ENCODE data around the gene TMEM53.
"Not testable (repeated sequence)": the region's sequence is repeated elsewhere in the genome, so short reads cannot be mapped to it uniquely, and the experiment has no call there.

The TMEM53 gene

GRCh38 chr1:44705470-44705869, 31.2 kb upstream of the TMEM53 start:
- DNase-seq (ENCODE audit: low read depth, low spot score): no peak
- Histone ChIP-seq H3K36me3 (ENCODE audit: insufficient read depth, low read length) (no peaks in the 10 kb centered on the region), H3K27ac (no peak overlapping the region), H3K4me3 (no peak overlapping the region), H3K9ac (ENCODE audit: insufficient read length) (no peak overlapping the region), H3K9me3 (ENCODE audit: low read depth, low read length) (0 out of 2 replicates have a peak, but pooled peaks cover 2% of the 10 kb centered on the region)
- TF ChIP-seq FOXP2 (optimal IDR thresholded peaks at IDR 0.05; ENCODE audit: control extremely low read depth, extremely low read length, insufficient read depth) (no peak), POLR2AphosphoS5 (IDR thresholded peaks at IDR 0.05; ENCODE audit: borderline replicate concordance, low read depth, low read length) (no peak), EZH2 (IDR thresholded peaks at IDR 0.05) (no peak)

- DNase-seq (ENCODE audit: low read depth, low spot score): no peak
- Histone ChIP-seq H3K36me3 (ENCODE audit: insufficient read depth, low read length) (no peaks in the 10 kb centered on the region), H3K9me3 (ENCODE audit: low read depth, low read length) (no peaks in the 10 kb centered on the region), H3K27ac (no peak overlapping the region), H3K4me3 (no peak overlapping the region), H3K9ac (ENCODE audit: insufficient read length) (no peak overlapping the region)
- no peak for TF ChIP-seq EZH2 (IDR thresholded peaks at IDR 0.05)
These were observed 26.9 kb upstream of the TMEM53 start for GRCh38 chr1:44701141-44701573.

DNA sequence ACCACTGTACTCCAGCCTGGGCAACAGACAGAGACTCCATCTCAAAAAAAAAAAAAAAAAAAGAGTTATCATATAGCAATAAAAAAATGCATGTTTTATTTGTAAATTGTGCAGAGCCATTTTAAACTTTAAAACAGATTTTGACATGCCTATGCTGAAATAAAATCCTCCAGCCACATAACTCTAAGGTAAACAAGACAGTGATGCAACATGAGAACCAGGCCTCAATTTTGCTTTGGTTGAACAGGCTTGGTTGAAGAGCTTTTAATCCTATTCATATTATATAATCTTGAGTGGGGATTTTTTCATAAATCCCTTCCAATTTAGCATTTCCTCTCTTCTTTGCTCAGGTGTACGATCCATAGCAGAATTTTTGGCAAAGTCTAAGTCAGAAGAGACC, 26.3 kb upstream of the TMEM53 start:
- no peak for DNase-seq (ENCODE audit: low read depth, low spot score)
- no peak overlapping the region for H3K4me3 ChIP-seq

GRCh38 chr1:44699375-44699774, 25.1 kb upstream of the TMEM53 start:
- not testable (repeated sequence) for H3K36me3 ChIP-seq (ENCODE audit: insufficient read depth, low read length); H3K27ac ChIP-seq; H3K9ac ChIP-seq (ENCODE audit: insufficient read length); H3K9me3 ChIP-seq (ENCODE audit: low read depth, low read length); DNase-seq (ENCODE audit: low read depth, low spot score); H3K4me3 ChIP-seq

More for the DNA sequence above, 26.3 kb upstream of the TMEM53 start:
- no peaks in the 10 kb centered on the region for H3K9me3 ChIP-seq (ENCODE audit: low read depth, low read length)
- H3K36me3 ChIP-seq (ENCODE audit: insufficient read depth, low read length): no peaks in the 10 kb centered on the region
- no peak overlapping the region for H3K27ac ChIP-seq
- TF ChIP-seq FOXP2 (optimal IDR thresholded peaks at IDR 0.05; ENCODE audit: control extremely low read depth, extremely low read length, insufficient read depth) (no peak), POLR2AphosphoS5 (IDR thresholded peaks at IDR 0.05; ENCODE audit: borderline replicate concordance, low read depth, low read length) (no peak), EZH2 (IDR thresholded peaks at IDR 0.05) (no peak)
- no peak overlapping the region for H3K9ac ChIP-seq (ENCODE audit: insufficient read length)

DNA sequence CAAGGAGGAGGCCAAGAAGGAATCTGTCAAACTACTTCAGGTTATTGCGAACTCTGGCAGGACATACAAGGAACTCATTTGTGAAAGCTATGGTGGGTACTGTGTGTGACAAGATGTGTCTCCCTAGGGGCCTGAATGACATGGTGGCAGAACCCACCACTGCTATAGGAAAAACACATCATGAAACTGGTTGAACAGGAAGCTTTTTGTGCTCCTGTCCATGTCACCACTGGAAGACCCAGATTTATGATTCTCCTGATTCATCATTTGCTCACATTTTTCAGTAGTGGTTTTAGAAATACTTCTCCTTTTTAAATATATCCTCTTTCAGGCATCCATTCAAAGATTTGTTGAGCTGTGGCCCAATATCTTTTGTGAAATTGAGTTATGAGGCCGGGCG, 23.9 kb upstream of the TMEM53 start:
- Histone ChIP-seq H3K9me3 (ENCODE audit: low read depth, low read length) (no peaks in the 10 kb centered on the region), H3K36me3 (ENCODE audit: insufficient read depth, low read length) (no peaks in the 10 kb centered on the region), H3K9ac (ENCODE audit: insufficient read length) (no peak overlapping the region), H3K4me3 (no peak overlapping the region), H3K27ac (no peak overlapping the region)
- TF ChIP-seq EZH2 (IDR thresholded peaks at IDR 0.05): no peak
- TF ChIP-seq POLR2AphosphoS5 (IDR thresholded peaks at IDR 0.05; ENCODE audit: borderline replicate concordance, low read depth, low read length): no peak
- TF ChIP-seq FOXP2 (optimal IDR thresholded peaks at IDR 0.05; ENCODE audit: control extremely low read depth, extremely low read length, insufficient read depth): no peak
- no peak for DNase-seq (ENCODE audit: low read depth, low spot score)

GRCh38 chr1:44696789-44697345, 22.6 kb upstream of the TMEM53 start:
- Histone ChIP-seq H3K9ac (ENCODE audit: insufficient read length) (no peak overlapping the region), H3K27ac (no peak overlapping the region), H3K9me3 (ENCODE audit: low read depth, low read length) (no peaks in the 10 kb centered on the region), H3K4me3 (no peak overlapping the region), H3K36me3 (ENCODE audit: insufficient read depth, low read length) (no peaks in the 10 kb centered on the region)
- TF ChIP-seq EZH2 (IDR thresholded peaks at IDR 0.05) (no peak), FOXP2 (optimal IDR thresholded peaks at IDR 0.05; ENCODE audit: control extremely low read depth, extremely low read length, insufficient read depth) (no peak), POLR2AphosphoS5 (IDR thresholded peaks at IDR 0.05; ENCODE audit: borderline replicate concordance, low read depth, low read length) (no peak)
- no peak for DNase-seq (ENCODE audit: low read depth, low spot score)

GRCh38 chr1:44696101-44696500, 21.8 kb upstream of the TMEM53 start:
- no peaks in the 10 kb centered on the region for H3K36me3 ChIP-seq (ENCODE audit: insufficient read depth, low read length)
- H3K4me3 ChIP-seq: no peak overlapping the region
- no peaks in the 10 kb centered on the region for H3K9me3 ChIP-seq (ENCODE audit: low read depth, low read length)
- no peak overlapping the region for H3K9ac ChIP-seq (ENCODE audit: insufficient read length)
- DNase-seq (ENCODE audit: low read depth, low spot score): no peak
- no peak overlapping the region for H3K27ac ChIP-seq
- TF ChIP-seq FOXP2 (optimal IDR thresholded peaks at IDR 0.05; ENCODE audit: control extremely low read depth, extremely low read length, insufficient read depth): no peak
- no peak for TF ChIP-seq EZH2 (IDR thresholded peaks at IDR 0.05)
- no peak for TF ChIP-seq POLR2AphosphoS5 (IDR thresholded peaks at IDR 0.05; ENCODE audit: borderline replicate concordance, low read depth, low read length)

DNA sequence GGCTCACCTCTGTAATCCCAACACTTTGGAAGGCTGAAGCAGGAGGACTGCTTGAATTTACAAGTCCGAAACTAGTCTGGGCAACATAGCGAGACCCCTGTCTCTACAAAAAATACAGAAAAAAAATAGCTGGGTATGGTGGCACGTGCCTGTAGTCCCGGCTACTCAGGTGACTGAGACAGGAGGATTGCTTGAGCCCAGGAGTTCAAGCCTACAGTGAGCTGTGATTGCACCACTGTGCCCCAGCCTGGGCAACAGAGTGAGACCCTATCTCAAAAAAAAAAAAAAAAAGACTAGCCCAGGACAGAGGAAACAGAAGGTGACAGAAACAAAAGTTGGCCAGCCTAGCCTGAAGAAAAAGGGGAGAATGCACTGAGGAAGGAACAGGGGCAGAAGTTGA, 21.4 kb upstream of the TMEM53 start:
- no peak overlapping the region for H3K4me3 ChIP-seq
- TF ChIP-seq FOXP2 (optimal IDR thresholded peaks at IDR 0.05; ENCODE audit: control extremely low read depth, extremely low read length, insufficient read depth) (no peak), EZH2 (IDR thresholded peaks at IDR 0.05) (no peak), POLR2AphosphoS5 (IDR thresholded peaks at IDR 0.05; ENCODE audit: borderline replicate concordance, low read depth, low read length) (no peak)

DNA sequence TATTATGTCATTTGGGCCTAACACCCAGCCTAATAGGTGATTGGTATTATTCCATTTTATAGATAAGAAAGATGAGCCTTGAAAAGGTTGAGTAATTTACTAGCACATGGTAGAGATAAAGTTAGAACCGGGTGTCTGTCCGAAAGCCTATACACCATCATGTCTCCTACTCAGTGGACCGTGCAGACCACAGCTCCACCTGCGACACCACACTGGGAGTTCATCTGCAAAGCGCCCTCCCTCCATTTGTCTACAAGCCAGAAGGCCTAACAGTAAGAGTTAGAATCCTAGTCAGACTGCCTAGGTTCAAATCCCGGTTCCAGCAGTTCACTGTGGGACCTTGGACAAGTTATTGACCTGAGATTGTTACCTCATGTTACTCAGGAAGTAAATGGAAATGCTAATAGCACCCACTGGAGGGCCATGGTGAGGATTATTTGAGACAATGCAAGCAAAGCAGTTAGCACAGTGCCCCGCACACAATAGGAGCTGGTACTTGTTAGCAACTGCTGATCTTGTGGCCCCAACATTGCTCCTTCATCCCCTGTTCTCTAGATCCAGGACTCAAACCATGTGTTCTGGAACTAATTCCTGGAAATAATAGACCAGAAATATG, 20.7 kb upstream of the TMEM53 start:
- TF ChIP-seq POLR2AphosphoS5 (IDR thresholded peaks at IDR 0.05; ENCODE audit: borderline replicate concordance, low read depth, low read length) (no peak), EZH2 (IDR thresholded peaks at IDR 0.05) (no peak), FOXP2 (optimal IDR thresholded peaks at IDR 0.05; ENCODE audit: control extremely low read depth, extremely low read length, insufficient read depth) (no peak)
- Histone ChIP-seq H3K36me3 (ENCODE audit: insufficient read depth, low read length) (no peaks in the 10 kb centered on the region), H3K4me3 (no peak overlapping the region), H3K9ac (ENCODE audit: insufficient read length) (no peak overlapping the region), H3K27ac (no peak overlapping the region), H3K9me3 (ENCODE audit: low read depth, low read length) (no peaks in the 10 kb centered on the region)
- no peak for DNase-seq (ENCODE audit: low read depth, low spot score)

More for the DNA sequence above, 21.4 kb upstream of the TMEM53 start:
- Histone ChIP-seq H3K27ac (no peak overlapping the region), H3K9me3 (ENCODE audit: low read depth, low read length) (no peaks in the 10 kb centered on the region), H3K36me3 (ENCODE audit: insufficient read depth, low read length) (no peaks in the 10 kb centered on the region), H3K9ac (ENCODE audit: insufficient read length) (no peak overlapping the region)
- DNase-seq (ENCODE audit: low read depth, low spot score): no peak
